NCI-H1048 (cell line): Measurements from ENCODE around the gene ACOT7.

Experiments used
- DNase-seq: peaks from one replicate; lab custom pipeline; 2025; lab: John Stamatoyannopoulos, UW

ACOT7 gene

DNA sequence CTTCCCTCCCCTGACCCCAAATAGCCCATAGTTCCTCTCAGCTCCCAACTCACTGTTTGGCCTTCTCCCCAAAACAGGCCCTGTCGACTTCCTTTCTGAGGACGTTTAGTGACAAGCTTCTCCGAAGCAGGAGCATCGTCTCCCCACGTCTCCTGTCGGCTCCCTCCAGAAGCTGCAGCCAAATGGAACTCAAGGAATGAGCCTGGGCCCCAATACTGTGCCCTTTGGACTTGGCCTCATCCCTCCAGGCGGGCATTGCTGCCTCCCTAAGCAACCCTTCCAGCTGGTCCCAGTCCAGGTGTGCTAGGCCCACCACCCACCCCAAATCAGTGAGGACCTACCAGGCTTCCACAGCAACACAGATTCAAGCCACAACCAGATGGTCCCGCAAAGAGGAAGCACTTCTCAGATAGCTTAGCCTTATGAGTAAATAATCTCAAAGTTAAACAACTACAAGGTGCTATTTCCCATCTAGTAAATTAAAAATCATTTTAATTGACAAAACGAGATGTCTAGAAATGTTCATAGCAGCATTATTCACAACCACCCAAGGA, 33.0 kb downstream of the ACOT7 start:
- DNase-seq: no peak

DNA sequence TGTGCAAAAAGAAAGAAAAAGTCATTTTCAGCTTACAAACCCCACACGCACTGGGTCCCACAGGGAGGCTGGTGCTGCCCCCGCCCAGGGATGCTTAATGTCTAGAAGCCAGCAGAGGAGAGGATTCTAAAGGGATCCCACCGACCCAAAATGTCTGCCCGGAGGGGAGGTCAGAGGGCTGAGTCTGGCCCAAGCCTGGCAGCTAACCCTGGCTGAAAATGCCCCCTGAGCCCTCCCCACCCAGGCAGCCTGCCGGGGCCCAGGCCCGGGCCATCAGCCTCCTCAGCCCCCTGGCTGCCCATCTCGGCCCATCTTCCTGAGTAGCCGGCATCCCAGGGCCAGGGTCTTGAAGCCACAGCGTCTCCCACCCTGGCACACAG, 33.5 kb downstream of the ACOT7 start:
- no peak for DNase-seq

DNA sequence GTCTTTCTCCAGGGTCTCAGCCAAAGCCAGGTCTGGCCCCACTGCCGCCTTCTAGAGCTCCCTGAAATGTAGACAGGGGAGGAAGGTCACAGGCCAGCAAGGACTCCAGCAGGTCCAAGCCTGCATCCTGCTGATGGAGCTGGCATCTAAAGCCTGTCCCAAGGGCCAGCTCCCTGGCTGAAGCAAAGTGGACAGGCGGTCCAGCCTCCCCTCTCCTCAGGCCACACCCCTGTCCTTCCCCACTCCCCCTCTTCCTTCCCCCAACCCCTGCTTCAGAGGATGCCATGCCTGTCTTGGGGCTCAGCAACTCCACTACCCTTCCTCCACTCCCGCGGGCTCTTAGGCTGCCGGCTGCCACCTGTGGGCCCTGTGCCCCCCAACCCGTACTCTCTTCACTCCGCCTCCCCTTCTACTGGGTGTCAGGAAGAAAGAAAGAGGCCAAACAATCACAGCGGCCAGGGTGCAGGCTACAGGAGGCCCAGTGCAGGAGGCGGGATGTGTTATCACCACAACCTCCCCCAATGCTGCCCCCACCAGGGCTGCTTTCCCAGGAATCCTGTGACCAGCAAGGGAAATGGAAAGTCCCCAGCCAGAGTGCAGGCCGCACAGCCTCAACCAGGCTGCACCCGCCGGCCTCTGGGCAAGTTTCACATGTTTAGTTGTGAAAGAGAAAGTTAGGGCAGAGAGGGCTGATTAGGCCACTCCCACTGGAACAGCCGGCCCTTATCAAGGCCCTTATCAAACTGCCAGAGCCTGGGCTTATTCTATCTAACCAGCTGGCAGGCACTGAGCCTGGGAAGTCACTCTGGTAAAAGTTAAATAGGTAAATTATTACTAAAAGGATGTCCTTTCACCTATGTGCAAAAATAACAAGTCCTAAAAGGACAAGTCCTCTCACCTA, 34.1 kb downstream of the ACOT7 start:
- DNase-seq: no peak

DNA sequence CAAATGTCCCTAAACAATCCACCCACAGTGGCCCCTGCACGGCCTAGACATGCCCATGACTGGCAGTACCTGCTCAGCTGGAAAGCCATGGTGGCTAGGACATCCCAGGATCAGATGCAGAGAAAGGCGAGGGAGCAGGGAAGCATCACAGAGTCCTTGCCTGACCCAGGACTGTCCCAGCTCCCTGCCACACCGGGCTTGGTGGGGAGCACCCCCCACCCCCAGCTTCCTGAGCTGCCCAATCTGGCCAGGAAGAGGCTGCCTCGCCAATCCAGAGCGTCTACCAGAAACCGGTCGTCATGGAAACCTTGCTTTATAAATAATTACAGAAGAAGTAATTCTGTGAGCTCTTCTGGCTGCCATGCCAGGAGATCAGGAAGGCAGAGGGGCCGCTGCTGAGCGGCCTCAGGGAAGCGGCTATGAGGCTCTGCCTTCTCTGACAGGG, 34.8 kb downstream of the ACOT7 start:
- no peak for DNase-seq

DNA sequence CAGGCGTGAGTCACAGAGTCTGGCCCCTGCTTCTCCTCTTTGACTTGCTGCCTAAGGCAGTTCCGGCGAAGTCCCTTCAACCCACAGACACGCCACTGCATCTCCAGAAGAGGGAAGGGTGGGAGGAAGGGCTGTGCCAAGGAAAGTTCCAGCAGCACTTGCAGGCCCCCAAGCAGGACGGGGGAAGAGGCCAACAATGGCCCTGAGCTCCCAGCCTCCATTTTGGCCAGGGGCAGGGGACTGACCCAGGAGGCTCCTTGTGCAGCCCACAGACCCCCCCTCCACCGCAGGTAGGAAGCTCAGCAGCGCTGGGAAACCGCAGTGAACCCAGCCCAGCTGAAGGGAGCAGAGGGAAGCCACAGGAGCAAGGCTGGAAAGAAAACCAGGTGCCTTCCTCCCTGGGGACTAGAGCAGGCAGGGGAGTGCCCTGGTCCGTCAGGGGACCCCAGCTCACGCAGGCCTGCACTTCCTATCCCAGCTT, 35.4 kb downstream of the ACOT7 start:
- DNase-seq: no peak

DNA sequence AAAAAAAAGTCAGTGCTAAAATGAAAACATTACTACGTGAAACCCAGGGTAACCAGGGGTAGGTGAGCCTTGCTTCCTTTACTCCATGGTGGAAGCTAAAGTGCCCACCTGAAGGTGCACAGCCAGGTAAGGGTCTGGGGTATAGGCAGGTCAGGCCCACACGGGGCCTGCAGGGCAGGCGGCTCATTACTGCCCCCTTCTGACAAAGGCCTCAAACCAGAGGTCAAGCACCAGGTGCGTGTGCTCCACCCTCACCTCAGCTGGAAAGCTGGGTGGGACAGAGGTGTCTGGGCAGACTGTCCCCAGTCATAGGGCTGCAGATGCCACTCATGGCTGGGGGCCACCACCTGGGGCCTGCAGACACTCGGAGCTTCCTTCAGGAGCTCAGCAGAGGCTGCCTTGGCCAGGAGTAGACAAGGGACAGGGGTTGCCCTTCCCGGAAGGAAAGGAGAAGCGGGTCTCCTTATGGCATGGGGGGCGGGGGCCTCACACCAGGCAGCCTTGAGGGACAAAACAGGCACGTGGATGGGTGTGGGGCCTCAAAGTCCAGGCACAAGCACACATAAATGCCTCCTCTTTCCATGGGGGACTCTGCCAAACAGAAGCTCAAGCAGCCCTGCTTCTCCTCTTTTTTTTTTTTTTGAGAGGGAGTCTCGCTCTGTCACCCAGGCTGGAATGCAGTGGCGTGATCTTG, 36.2 kb downstream of the ACOT7 start:
- no peak for DNase-seq

DNA sequence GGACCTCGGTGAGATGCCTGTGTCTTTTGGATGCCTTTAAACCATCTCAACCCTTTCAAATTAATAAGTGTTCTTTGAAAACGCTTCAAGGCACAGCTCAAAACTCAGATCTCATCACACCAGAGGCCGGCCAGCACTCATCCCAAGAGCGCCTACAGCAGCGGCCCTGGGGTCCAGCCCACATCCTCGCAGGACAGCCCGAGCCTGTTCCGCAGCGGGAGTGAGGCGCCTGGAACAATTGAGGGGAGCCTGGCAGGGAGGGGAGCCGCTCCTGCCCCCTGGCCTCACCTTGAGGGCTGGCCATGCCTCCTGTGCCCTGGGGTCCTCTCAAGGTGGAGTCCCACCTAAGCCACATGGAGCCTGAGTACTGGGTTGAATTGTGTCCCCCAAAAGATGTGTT, 37.9 kb downstream of the ACOT7 start:
- DNase-seq: no peak

DNA sequence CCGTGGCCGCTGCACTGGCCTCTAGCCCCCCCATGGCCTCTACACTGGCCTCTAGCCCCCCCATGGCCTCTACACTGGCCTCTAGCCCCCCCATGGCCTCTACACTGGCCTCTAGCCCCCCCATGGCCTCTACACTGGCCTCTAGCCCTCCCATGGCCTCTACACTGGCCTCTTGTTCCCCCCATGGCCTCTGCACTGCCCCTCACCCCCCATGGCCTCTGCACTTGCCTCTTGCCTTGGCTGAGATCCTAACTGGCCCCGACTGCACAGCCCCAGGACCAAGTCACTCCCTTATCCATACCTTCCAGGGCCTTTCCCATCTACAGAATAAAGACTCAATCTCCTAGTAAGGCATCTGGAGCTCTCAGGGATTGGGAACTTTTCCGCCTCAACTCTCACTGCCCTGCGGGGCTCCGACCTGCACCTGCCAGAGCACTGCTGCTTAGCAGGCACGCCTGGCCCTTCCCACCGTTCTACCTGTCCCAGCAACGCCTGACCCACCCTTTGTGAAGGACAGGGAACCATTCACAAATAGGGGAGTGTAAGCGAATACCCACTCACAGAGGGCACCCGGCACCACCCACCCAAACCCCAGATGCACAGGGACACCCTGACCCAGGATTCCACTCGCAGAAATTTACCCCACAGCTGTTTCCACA, 38.8 kb downstream of the ACOT7 start:
- no peak for DNase-seq

DNA sequence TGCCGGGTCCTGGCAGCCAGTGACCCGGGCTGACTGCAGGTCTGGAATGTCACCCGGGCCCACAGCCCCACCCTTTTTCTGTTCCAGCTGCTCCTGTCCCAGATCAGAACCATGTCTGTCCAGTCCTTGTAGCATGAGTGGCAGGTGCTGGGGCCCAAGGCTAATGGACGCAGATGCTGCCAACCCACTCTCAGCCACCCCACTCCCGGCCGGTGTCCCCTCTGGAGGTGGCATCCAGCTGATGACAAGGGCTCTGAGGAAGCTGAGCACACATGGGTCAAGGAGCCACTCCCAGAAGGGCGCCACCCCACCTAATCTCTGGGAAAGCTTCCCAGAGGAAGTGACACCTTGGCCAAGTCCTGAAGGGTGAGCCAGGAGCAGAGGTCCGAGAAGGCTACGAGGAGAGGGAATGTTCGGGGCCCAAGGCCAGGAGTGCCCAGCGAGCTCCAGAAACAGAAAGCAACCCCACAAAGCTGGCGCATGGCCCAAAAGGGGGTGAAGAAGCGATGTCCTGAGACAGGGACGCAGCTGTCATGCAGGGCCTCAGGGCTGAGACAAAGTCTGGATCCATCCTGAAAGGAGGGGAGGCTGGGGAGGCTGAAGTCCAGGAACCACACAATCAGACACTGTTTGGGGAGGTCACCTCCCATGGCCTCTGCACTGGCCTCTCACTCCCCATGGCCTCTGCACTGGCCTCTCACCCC, 39.5 kb downstream of the ACOT7 start:
- DNase-seq: no peak

DNA sequence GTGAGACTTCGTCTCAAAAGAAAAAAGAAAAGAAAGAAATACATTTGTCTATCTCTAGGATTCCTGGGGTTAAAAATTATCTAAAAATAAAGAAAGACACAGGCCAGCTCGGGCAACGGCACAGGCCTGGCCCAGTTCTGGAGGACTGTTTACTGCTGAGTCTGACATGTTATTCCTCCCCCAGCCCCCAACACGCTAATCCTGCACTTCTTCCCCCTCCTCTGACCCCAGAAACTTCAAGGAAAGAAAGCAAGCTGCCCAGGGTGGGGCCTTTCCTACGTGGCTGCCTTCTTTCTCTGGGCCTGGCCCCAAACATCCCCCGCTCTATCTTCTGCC, 40.0 kb downstream of the ACOT7 start:
- no peak for DNase-seq

DNA sequence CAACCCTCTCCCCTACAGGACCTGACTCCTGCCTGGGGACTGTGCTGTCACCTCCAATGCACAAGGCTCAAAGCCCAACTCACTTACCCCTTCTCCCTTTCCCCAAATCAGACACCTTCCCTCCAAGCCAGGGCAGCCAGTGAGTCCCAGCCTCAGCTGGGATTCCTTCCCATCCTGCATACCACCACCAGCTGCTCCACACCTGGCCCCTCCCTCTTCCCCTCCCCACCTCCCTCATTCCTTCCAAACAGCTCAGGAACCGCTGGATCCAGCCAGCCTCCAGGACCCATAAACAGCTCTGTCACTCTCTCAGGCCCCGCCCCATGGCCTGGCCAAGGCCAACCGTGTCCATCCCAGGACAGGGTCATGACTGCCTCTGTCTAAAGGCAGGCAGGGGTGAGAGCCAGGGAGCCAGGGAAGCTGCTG, 41.4 kb downstream of the ACOT7 start:
- DNase-seq: no peak

DNA sequence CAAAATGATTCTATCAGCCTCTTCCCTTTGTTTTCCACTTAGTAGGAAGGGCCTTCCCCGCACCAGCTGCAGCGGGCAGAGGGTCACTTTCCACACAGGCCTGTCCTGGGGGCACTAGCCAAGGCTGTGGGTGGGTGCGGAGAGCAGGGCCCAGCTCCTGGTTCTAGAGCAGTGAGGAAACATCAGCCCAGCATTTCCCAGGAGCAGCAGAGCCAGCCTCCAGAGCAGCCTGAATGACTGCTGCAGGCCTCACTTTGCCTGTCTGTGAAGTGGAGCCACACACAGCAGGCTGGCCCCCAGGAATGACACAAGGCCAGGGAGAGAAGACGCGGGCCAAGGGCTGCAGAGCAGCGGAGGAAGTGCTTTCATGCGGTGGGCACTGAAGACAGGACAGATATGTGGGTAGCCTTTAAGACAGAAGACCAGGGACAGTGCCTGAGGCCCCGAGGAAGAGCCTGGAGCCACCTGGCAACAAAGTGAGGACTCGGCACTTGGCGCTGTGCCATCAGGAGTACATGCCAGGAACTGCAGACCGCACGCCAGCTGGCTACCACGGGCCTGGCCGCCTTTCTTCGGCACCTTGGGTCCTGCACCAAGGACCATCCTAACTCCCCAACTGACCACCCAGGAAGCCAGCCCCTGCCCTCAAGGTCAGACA, 42.0 kb downstream of the ACOT7 start:
- DNase-seq: no peak

DNA sequence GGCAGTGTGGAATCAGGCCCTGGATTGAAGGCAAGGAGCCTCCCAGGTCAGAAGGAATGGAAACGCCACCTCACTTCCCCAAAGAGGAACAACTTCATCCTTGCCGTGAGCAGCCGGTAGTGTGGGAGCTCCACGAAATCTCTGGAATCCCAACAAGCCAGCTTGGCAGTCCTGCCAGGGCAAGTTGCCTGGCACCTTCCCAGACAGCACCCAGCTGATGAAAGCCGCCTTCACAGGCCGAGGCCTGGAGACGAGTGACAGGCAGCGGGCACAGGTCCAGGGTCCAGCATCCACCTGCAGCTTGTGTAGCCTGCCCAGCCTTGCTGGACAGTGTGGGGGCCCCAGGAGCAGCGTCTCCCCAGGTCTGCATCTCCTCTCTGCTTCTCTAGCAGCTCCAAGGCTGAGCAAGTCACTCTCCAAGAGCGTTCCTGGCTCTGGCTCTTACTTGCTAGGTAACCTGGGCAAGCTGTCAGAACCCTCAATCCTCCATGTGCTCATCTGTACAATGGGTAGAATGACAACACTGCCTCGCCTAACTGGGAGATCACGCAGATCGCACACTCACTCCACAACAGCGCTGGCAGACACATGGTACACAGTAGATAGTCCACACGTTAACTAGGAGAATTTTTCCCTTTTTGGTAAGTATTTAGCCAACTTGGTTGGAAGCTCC, 43.0 kb downstream of the ACOT7 start:
- no peak for DNase-seq

DNA sequence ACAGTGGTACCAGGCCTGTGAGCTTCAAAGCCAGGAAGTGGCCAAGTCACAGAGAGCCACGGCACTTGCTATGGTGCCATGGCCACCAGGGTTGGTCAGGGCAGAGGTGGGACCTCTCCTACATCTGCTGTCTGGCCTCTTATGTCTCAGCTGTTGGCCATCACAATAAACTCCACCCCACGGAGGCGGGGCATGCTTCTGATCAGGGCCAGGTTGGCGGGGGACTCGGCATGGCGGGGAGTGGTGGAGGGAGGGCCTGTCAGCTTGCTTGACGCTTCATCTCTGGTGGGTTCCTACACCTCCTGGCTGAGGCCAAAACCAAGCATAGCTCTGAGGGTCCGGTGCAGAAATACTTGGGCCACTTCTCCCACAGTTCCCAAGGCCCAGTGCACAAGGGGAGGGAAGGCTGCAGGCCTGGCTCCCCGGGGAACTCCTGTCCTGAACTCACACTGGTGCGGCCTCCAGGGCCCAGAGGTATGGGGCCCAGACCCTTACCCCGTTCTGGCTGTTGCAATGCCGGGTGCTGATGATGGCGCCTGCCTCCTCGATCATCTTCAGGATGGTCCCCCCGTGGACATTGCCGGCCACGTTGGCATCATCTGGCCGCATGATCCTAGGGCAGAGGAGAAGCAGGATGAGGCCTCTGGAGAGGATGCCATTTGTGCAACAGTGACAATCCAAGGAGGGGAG, 44.2 kb downstream of the ACOT7 start:
- no peak for DNase-seq

DNA sequence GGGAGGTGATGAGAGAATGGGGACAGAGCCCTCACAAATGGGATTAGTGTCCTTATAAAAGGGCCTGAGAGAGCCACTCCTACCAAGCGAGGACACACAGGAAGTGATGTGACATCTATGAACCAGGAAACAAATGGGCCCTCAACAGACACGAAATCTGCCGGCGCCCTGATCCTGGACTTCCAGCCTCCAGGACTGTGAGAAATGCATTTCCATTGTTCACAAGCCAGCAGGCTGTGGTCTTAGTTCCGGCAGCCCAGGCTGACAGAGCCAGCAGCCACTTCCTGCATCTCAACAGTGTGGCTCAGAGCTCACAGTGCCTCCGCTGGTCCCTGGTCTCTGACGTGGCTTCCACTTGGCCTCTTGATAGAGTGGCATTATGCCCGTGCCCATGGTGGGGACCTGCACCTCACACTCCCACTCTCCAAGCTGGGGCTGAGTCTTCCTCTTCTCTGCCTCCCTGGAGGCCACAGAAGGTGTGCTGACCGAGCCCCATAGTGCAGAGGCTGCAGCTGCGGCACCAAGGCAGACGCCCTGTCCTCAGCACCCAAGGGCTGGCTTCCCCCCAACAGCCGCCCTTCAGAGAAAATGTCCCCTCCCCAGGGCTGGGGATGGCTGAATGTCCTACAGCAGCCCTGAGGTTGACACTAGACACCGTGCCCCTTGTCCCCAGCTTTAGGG, 44.9 kb downstream of the ACOT7 start:
- no peak for DNase-seq

DNA sequence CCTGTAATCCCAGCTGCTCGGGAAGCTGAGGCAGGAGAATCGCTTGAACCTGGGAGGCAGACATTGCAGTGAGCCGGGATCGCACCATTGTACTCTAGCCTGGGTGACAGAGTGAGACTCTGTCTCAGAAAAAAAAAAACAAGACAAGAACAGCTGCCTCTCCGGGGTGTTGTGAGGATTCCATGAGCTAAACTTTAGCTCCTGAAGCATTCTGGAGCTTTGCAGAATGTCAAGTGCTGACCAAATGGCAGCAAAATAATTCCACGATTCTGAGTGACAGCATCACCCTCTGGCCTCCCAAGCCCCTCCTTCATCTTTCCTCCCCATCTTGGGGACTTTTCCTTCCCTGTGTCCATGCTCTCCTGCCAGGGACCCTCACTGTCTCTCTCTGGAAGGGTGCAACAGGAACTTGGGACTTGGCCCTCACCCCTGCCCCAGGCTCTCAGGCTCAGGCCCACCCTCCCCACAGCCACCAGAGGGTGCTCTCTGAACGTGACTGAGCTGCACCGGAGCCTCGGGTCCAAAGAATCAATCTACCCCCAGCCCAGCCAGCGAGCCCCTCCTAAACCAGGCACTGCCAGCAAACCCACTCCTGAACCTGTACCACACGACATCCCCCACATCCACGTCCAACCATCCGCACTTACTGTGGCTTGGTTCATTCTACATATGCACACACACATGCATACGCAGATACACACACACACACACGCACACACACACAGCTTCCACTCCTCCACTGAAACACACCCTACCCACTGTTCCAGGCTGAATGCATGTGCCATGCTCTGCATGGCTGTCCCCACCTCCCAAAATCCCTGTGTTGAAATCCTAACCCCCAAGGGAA, 45.7 kb downstream of the ACOT7 start:
- no peak for DNase-seq

DNA sequence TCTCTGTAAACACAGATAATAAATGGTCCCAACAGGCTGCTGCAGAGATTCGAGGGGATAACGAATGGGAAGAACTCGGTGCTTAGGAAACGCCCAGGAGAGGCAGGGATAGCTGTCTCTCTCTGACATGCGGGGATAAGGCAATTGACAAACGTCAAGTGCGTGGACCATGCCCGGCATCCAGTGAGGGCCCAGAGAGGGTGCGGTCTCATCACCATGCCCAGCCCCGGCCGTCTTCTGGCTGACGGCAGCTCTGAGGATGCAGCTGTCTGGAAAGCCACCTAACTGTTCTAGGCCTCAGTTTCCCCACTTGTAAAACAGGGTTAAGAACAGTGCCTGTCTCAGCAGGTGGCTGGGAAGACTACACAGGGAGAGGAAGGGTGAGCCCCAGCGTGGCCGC, 48.1 kb downstream of the ACOT7 start:
- DNase-seq: no peak

DNA sequence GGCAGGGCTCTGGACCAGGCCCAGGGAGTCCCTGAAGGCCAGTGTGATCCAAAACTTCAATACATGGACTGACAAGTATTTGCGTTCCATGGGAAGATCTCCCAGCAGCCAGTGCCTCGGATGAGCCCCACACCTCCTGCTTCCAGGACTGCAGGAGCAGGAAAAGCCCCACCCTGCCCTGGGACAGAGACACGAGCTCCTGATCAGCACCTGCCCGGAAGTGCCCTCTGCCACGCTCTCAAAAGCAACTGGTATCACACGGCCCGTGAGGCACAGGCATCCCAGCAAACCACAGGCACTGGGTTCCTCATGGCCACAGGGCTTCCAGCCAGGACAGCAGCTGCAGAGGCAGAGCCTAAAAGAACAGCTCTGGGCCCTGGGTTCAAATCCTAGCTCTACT, 48.6 kb downstream of the ACOT7 start:
- no peak for DNase-seq
